K562 (cell line): Measurements from ENCODE around the gene ADGRD1. TPM values are rescaled to one million over a fixed set of nuclear protein-coding genes. Genes with fewer than 3 reads are reported as not detected.

Experiments
- HNRNPUL1 ChIP-seq: fragments of 200-400 bp; formaldehyde crosslinking; IDR thresholded peaks from 2 replicates; pipeline ENCODE4 v1.6.1; 2017; ENCODE audit warnings: low read length
- JUND ChIP-seq, 2 experiments: IDR thresholded peaks; 2 replicates in 1 of 2; 3 replicates in 1 of 2; pipeline ENCODE4 v1.6.1; 2011; ENCODE audit warnings: borderline replicate concordance in 2 of 2, low read depth in 2 of 2, low read length in 2 of 2, improper control_type of control experiment in 1 of 2, missing biosample characterization in 1 of 2, missing genetic modification characterization in 1 of 2, missing genetic modification reagents in 1 of 2
- KLF1 ChIP-seq: fragments of 450-650 bp; IDR thresholded peaks from 2 replicates; pipeline ENCODE4 v1.6.1; 2016; ENCODE audit warnings: missing genetic modification characterization, missing compliant biosample characterization
- MEF2A ChIP-seq: IDR thresholded peaks from 2 replicates; pipeline ENCODE4 v1.6.1; 2011; ENCODE audit warnings: low read depth, mild to moderate bottlenecking, low read length, moderate library complexity; ENCODE audit not compliant: control insufficient read depth
- OTX1 ChIP-seq: fragments of 450-650 bp; formaldehyde crosslinking; IDR thresholded peaks from 2 replicates; pipeline ENCODE4 v1.4.0; 2022; ENCODE audit warnings: mild to moderate bottlenecking
- PHF20 ChIP-seq: fragments of 450-650 bp; IDR thresholded peaks from 2 replicates; pipeline ENCODE4 v1.6.1; 2018; ENCODE audit not compliant: partially characterized antibody
- PHF21A ChIP-seq: fragments of 450-650 bp; IDR thresholded peaks from 2 replicates; pipeline ENCODE4 v1.6.1; 2017; ENCODE audit warnings: low read depth, borderline replicate concordance
- PRPF4 ChIP-seq: fragments of 200-400 bp; formaldehyde crosslinking; IDR thresholded peaks from one replicate; pipeline ENCODE4 v1.6.1; 2017; ENCODE audit warnings: low read length, low read depth, mild to moderate bottlenecking; ENCODE audit not compliant: insufficient read depth, poor library complexity, severe bottlenecking
- SMAD2 ChIP-seq: fragments of 150-350 bp; IDR thresholded peaks from 2 replicates; pipeline ENCODE4 v1.6.1; 2014; ENCODE audit warnings: low read depth, mild to moderate bottlenecking, low read length
- SMARCA4 ChIP-seq: fragments of 450-650 bp; IDR thresholded peaks from 2 replicates; pipeline ENCODE4 v1.6.1; 2016
- SOX6 ChIP-seq: fragments of 450-650 bp; IDR thresholded peaks from 2 replicates; pipeline ENCODE4 v1.6.1; 2014; ENCODE audit warnings: mild to moderate bottlenecking
- ZNF764 ChIP-seq: fragments of 250-450 bp; sonication (Bioruptor Pico); IDR thresholded peaks from 2 replicates; pipeline ENCODE4 v1.4.0; 2020; ENCODE audit warnings: low read depth, mild to moderate bottlenecking, moderate library complexity
- polyA plus RNA-seq, 8 experiments: library from polyadenylated mRNA; depleted of rRNA in 4 of 8; stranded (reverse) in 5 of 8; unstranded in 3 of 8; fragments of >200 nt; fragmentation: Nextera tagmentation in 2 of 8; fragmentation: Illumina TruSeq in 1 of 8; extraction: Ambion mirVana in 2 of 8; extraction: Trizol in 1 of 8; gene quantifications; 2 replicates each; pipeline versions ENCODE4 v1.2.1 to v1.2.3, GENCODE V29; 2011 to 2014; ENCODE audit warnings: inconsistent platforms in 1 of 8, missing spikeins in 1 of 8
- total RNA-seq, 7 experiments: library from RNA; depleted of rRNA in 6 of 7; stranded (reverse); fragments of >200 nt in 6 of 7; fragmentation: Illumina TruSeq in 2 of 7; extraction: Trizol in 2 of 7; gene quantifications; 2 replicates each; pipeline versions ENCODE4 v1.2.1 to v1.2.3, GENCODE V29; 2011 to 2021; ENCODE audit warnings: low replicate concordance in 1 of 7
- TF ChIP-seq, protein P1 (sequence below): fragments of 250-450 bp; sonication (Bioruptor Pico); IDR thresholded peaks from 2 replicates; pipeline ENCODE4 v1.5.0; 2021
- TF ChIP-seq, protein P2 (sequence below): fragments of 250-450 bp; sonication (Bioruptor Pico); IDR thresholded peaks from 2 replicates; pipeline ENCODE4 v1.5.0; 2021
- TF ChIP-seq, protein P3 (sequence below): fragments of 250-450 bp; sonication (Bioruptor Pico); IDR thresholded peaks from 2 replicates; pipeline ENCODE4 v1.5.0; 2020; ENCODE audit warnings: mild to moderate bottlenecking
- TF ChIP-seq, protein P4 (sequence below), 2 experiments: fragments of 200-800 bp in 1 of 2; sonication (Bioruptor generic) in 1 of 2; sonication (generic) in 1 of 2; formaldehyde crosslinking in 1 of 2; IDR thresholded peaks in 1 of 2; conservative IDR thresholded peaks in 1 of 2; 2 replicates each; pipeline versions ENCODE4 v1.5.0 to v1.6.1; 2016 to 2020; ENCODE audit warnings: missing compliant biosample characterization in 1 of 2, missing genetic modification characterization in 1 of 2, missing genetic modification reagents in 1 of 2
- TF ChIP-seq, protein P5 (sequence below): fragments of 450-650 bp; formaldehyde crosslinking; conservative IDR thresholded peaks from 2 replicates; pipeline ENCODE4 v1.4.0; 2022; ENCODE audit warnings: mild to moderate bottlenecking, missing genetic modification characterization
- TF ChIP-seq, protein P6 (sequence below): sonication (generic); formaldehyde crosslinking; IDR thresholded peaks from 2 replicates; pipeline ENCODE4 v1.8.0; 2022; ENCODE audit warnings: mild to moderate bottlenecking, low read depth, missing genetic modification reagents
- TF ChIP-seq, protein P7 (sequence below): fragments of 450-650 bp; formaldehyde crosslinking; IDR thresholded peaks from 2 replicates; pipeline ENCODE4 v1.4.0; 2020; ENCODE audit warnings: mild to moderate bottlenecking

The ADGRD1 gene
- total and polyA plus RNA-seq, 9 of the 15 experiments (the other 6 are each of a cell fraction or from before 2014, with no cell fraction given): 1.7 to 11.7 (median 3.3) TPM

DNA sequence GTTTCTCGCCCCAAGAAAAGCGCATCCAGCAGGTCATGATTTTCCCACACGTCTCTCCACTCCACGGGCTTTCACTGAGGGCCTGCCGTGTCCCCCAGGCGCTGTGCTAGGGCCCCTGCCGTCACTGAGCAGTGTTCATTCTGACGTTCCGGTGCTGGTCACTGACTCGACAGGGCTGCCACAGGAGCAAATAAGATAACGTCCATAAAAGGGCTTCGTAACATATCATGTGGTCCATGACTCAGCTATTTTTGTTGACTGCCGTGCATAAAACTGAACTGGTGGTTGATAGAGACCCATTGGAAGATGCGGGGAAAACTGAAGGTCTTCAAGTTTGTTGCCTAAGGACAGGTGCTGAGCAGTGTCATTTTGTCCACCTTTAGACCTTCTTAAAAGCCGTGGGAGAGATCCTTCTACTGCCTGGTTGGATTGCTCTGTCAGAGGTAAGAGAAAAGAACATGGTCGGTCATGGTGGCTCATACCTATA is 46.3 kb downstream of the ADGRD1 start (continued):
- TF ChIP-seq, protein P1, sequence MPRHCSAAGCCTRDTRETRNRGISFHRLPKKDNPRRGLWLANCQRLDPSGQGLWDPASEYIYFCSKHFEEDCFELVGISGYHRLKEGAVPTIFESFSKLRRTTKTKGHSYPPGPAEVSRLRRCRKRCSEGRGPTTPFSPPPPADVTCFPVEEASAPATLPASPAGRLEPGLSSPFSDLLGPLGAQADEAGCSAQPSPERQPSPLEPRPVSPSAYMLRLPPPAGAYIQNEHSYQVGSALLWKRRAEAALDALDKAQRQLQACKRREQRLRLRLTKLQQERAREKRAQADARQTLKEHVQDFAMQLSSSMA (CRISPR knock-in tag): no peak
- TF ChIP-seq PHF21A: 0 out of 2 replicates have a peak, but pooled peaks have one; percentile 41
- TF ChIP-seq, protein P2, sequence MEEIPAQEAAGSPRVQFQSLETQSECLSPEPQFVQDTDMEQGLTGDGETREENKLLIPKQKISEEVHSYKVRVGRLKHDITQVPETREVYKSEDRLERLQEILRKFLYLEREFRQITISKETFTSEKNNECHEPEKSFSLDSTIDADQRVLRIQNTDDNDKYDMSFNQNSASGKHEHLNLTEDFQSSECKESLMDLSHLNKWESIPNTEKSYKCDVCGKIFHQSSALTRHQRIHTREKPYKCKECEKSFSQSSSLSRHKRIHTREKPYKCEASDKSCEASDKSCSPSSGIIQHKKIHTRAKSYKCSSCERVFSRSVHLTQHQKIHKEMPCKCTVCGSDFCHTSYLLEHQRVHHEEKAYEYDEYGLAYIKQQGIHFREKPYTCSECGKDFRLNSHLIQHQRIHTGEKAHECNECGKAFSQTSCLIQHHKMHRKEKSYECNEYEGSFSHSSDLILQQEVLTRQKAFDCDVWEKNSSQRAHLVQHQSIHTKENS (CRISPR knock-in tag): no peak
- TF ChIP-seq, protein P3, sequence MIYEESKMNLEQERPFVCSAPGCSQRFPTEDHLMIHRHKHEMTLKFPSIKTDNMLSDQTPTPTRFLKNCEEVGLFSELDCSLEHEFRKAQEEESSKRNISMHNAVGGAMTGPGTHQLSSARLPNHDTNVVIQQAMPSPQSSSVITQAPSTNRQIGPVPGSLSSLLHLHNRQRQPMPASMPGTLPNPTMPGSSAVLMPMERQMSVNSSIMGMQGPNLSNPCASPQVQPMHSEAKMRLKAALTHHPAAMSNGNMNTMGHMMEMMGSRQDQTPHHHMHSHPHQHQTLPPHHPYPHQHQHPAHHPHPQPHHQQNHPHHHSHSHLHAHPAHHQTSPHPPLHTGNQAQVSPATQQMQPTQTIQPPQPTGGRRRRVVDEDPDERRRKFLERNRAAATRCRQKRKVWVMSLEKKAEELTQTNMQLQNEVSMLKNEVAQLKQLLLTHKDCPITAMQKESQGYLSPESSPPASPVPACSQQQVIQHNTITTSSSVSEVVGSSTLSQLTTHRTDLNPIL (CRISPR knock-in tag): no peak; the same call in 1 of the 2 replicates
- no peak for TF ChIP-seq PHF20
- TF ChIP-seq, protein P4, sequence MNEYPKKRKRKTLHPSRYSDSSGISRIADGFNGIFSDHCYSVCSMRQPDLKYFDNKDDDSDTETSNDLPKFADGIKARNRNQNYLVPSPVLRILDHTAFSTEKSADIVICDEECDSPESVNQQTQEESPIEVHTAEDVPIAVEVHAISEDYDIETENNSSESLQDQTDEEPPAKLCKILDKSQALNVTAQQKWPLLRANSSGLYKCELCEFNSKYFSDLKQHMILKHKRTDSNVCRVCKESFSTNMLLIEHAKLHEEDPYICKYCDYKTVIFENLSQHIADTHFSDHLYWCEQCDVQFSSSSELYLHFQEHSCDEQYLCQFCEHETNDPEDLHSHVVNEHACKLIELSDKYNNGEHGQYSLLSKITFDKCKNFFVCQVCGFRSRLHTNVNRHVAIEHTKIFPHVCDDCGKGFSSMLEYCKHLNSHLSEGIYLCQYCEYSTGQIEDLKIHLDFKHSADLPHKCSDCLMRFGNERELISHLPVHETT (CRISPR knock-in tag; conservative IDR thresholded peaks at IDR 0.05 in 1 of 2, IDR thresholded peaks at IDR 0.05 in 1 of 2): peak in 1 of 2 experiments; percentile 79; a peak in 2 of 4 replicates
- TF ChIP-seq PRPF4: no peak
- peak; percentile 60; the same call in 1 of the 2 replicates for TF ChIP-seq SOX6
- TF ChIP-seq ZNF764: no peak
- TF ChIP-seq HNRNPUL1: no peak
- TF ChIP-seq KLF1 (tag): no peak
- TF ChIP-seq, protein P5, sequence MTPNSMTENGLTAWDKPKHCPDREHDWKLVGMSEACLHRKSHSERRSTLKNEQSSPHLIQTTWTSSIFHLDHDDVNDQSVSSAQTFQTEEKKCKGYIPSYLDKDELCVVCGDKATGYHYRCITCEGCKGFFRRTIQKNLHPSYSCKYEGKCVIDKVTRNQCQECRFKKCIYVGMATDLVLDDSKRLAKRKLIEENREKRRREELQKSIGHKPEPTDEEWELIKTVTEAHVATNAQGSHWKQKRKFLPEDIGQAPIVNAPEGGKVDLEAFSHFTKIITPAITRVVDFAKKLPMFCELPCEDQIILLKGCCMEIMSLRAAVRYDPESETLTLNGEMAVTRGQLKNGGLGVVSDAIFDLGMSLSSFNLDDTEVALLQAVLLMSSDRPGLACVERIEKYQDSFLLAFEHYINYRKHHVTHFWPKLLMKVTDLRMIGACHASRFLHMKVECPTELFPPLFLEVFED (CRISPR knock-in tag): peak; percentile 30; the same call in 1 of the 2 replicates
- TF ChIP-seq MEF2A: no peak
- TF ChIP-seq SMAD2: no peak
- TF ChIP-seq OTX1 (CRISPR knock-in tag): no peak
- TF ChIP-seq SMARCA4: peak; percentile 89
- TF ChIP-seq, protein P6, sequence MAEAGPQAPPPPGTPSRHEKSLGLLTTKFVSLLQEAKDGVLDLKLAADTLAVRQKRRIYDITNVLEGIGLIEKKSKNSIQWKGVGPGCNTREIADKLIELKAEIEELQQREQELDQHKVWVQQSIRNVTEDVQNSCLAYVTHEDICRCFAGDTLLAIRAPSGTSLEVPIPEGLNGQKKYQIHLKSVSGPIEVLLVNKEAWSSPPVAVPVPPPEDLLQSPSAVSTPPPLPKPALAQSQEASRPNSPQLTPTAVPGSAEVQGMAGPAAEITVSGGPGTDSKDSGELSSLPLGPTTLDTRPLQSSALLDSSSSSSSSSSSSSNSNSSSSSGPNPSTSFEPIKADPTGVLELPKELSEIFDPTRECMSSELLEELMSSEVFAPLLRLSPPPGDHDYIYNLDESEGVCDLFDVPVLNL (CRISPR knock-in tag): no peak
- peak; percentile 85 for TF ChIP-seq JUND (IDR thresholded peaks at IDR 0.05; ENCODE audit: borderline replicate concordance, low read depth, low read length)
- TF ChIP-seq JUND (tag; IDR thresholded peaks at IDR 0.05; ENCODE audit: borderline replicate concordance, low read depth, low read length): peak; percentile 84; the same call in 1 of the 3 replicates
- TF ChIP-seq, protein P7, sequence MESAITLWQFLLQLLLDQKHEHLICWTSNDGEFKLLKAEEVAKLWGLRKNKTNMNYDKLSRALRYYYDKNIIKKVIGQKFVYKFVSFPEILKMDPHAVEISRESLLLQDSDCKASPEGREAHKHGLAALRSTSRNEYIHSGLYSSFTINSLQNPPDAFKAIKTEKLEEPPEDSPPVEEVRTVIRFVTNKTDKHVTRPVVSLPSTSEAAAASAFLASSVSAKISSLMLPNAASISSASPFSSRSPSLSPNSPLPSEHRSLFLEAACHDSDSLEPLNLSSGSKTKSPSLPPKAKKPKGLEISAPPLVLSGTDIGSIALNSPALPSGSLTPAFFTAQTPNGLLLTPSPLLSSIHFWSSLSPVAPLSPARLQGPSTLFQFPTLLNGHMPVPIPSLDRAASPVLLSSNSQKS (CRISPR knock-in tag): no peak
